Stimulated activated CD4-positive, alpha-beta T cell treated with anti-CD3 and anti-CD28 coated beads, TNF-alpha, amount 100 ng/mL, for 1 hour (primary cell): Measurements from ENCODE around the gene HMGXB3.
"Not testable (repeated sequence)": the region's sequence is repeated elsewhere in the genome, so short reads cannot be mapped to it uniquely, and the experiment has no call there.

Source experiments
- DNase-seq, 3 donors: peaks; one replicate each; pipeline ENCODE4 v3.0.0-alpha.2; 2020; ENCODE audit warnings: low read depth in 3 of 3, low spot score in 1 of 3

Gene HMGXB3

GRCh38 chr5:150084754-150085153 lies 84.2 kb downstream of the HMGXB3 start:
- not testable (repeated sequence) for DNase-seq

- no peak for DNase-seq
These were observed 84.8 kb downstream of the HMGXB3 start for GRCh38 chr5:150085191-150085912.

GRCh38 chr5:150085950-150086715 lies 85.6 kb downstream of the HMGXB3 start, which contains the start of gene CSF1R:
Gene CSF1R (minus strand): TSS chr5:150086554. CDS start chr5:150086427, 127 bp downstream.
- no peak for DNase-seq

GRCh38 chr5:150092159-150092787 lies 91.7 kb downstream of the HMGXB3 start:
- no peak for DNase-seq

- DNase-seq, result no peak
These were observed 96.6 kb downstream of the HMGXB3 start for GRCh38 chr5:150097152-150097551.

GRCh38 chr5:150101023-150101422 lies 100.5 kb downstream of the HMGXB3 start:
- DNase-seq, result no peak
